ENCODE data around the gene UBE2R2.

GRCh38 chr9:33942471-33943083 is 125.6 kb downstream of the UBE2R2 start:
- TF ChIP-seq, protein P1, sequence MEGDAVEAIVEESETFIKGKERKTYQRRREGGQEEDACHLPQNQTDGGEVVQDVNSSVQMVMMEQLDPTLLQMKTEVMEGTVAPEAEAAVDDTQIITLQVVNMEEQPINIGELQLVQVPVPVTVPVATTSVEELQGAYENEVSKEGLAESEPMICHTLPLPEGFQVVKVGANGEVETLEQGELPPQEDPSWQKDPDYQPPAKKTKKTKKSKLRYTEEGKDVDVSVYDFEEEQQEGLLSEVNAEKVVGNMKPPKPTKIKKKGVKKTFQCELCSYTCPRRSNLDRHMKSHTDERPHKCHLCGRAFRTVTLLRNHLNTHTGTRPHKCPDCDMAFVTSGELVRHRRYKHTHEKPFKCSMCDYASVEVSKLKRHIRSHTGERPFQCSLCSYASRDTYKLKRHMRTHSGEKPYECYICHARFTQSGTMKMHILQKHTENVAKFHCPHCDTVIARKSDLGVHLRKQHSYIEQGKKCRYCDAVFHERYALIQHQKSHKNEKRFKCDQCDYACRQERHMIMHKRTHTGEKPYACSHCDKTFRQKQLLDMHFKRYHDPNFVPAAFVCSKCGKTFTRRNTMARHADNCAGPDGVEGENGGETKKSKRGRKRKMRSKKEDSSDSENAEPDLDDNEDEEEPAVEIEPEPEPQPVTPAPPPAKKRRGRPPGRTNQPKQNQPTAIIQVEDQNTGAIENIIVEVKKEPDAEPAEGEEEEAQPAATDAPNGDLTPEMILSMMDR (IDR thresholded peaks at IDR 0.05; ENCODE audit: control extremely low read depth in 1 of 3, insufficient read depth in 1 of 3, low read depth in 1 of 3, low read length in 3 of 3): no peak
- TF ChIP-seq EZH2 (IDR thresholded peaks at IDR 0.05; ENCODE audit: low read depth, low read length, severe bottlenecking) (no peak), USF2 (IDR thresholded peaks at IDR 0.05; ENCODE audit: low read length) (no peak), RXRA (IDR thresholded peaks at IDR 0.05; ENCODE audit: insufficient read depth, low read depth, low read length) (no peak), HDAC2 (IDR thresholded peaks at IDR 0.05; ENCODE audit: borderline replicate concordance in 1 of 2, low read depth in 2 of 2, low read length in 2 of 2) (no peak), TAF1 (IDR thresholded peaks at IDR 0.05; ENCODE audit: low read depth, low read length) (no peak), POU5F1 (IDR thresholded peaks at IDR 0.05; ENCODE audit: low read depth, low read length) (no peak), FOSL1 (IDR thresholded peaks at IDR 0.05; ENCODE audit: insufficient read depth, low read depth, low read length) (no peak), CHD2 (IDR thresholded peaks at IDR 0.05; ENCODE audit: low read length) (no peak), GABPA (IDR thresholded peaks at IDR 0.05; ENCODE audit: borderline replicate concordance, insufficient read depth, low read length) (no peak)
